HUES64 (cell line): ENCODE results near the gene CIAO2B. TPM values are rescaled to one million over a fixed set of nuclear protein-coding genes. Genes with fewer than 3 reads are reported as not detected.
"Not testable (repeated sequence)": the region's sequence is repeated elsewhere in the genome, so short reads cannot be mapped to it uniquely, and the experiment has no call there.

Source experiments
- H3K27ac ChIP-seq: 2 replicates; pipeline ENCODE4 v1.7.0; 2013; ENCODE audit warnings: low read depth, low read length, inconsistent platforms
- H3K27me3 ChIP-seq: 2 replicates; pipeline ENCODE4 v1.6.1; 2013; ENCODE audit warnings: mild to moderate bottlenecking, low read length; ENCODE audit not compliant: insufficient read depth
- H3K36me3 ChIP-seq: 2 replicates; pipeline ENCODE4 v1.6.1; 2013; ENCODE audit warnings: mild to moderate bottlenecking, low read length; ENCODE audit not compliant: insufficient read depth
- H3K4me1 ChIP-seq: 2 replicates; pipeline ENCODE4 v1.6.1; 2013; ENCODE audit warnings: mild to moderate bottlenecking, low read length, moderate library complexity; ENCODE audit not compliant: insufficient read depth
- H3K4me3 ChIP-seq: 2 replicates; pipeline ENCODE4 v1.5.1; 2013; ENCODE audit warnings: mild to moderate bottlenecking, low read length, moderate library complexity
- H3K9ac ChIP-seq: 2 replicates; pipeline ENCODE4 v1.6.1; 2013; ENCODE audit warnings: mild to moderate bottlenecking, low read depth, low read length
- H3K9me3 ChIP-seq: 2 replicates; pipeline ENCODE4 v1.6.1; 2013; ENCODE audit warnings: low read depth, low read length; ENCODE audit not compliant: insufficient read depth
- WGBS: fragments of 150-250, 120-280 bp; methylation state at CpG from one replicate; pipeline ENCODE4 v1.1.7; 2013; ENCODE audit warnings: missing lambda C conversion rate; 5-methylcytosine and 5-hydroxymethylcytosine counted together
- polyA plus RNA-seq, 2 experiments: library from polyadenylated mRNA; stranded (reverse); fragments of 50-300 nt; gene quantifications; one replicate each; pipeline ENCODE4 v1.2.3, GENCODE V29; 2013

Gene CIAO2B
- 66.4 TPM for polyA plus RNA-seq (2013, experiment 1 of 2)
- polyA plus RNA-seq (2013, experiment 2 of 2): 71.1 TPM

GRCh38 chr16:66934138-66934838 lies at the start of gene CIAO2B:
CIAO2B (minus strand) TSS chr16:66934402; CDS start chr16:66934364, 38 bp downstream.
- H3K36me3 ChIP-seq: 0 out of 2 replicates have a peak, but pooled peaks cover 2% of the 10 kb centered on the region
- H3K4me1 ChIP-seq: peaks cover 4% of the 10 kb centered on the region; the same call in 1 of the 2 replicates
- H3K27ac ChIP-seq: no peak within 1 kb of the TSS
- WGBS: under 1% methylated on average over 76 of the region's 76 CpGs
- H3K27me3 ChIP-seq: peaks cover 13% of the 10 kb centered on the region
- H3K9me3 ChIP-seq: no peaks in the 10 kb centered on the region
- peak within 1 kb of the TSS; percentile 86 for H3K4me3 ChIP-seq
- H3K9ac ChIP-seq: peak within 1 kb of the TSS; percentile 75

DNA sequence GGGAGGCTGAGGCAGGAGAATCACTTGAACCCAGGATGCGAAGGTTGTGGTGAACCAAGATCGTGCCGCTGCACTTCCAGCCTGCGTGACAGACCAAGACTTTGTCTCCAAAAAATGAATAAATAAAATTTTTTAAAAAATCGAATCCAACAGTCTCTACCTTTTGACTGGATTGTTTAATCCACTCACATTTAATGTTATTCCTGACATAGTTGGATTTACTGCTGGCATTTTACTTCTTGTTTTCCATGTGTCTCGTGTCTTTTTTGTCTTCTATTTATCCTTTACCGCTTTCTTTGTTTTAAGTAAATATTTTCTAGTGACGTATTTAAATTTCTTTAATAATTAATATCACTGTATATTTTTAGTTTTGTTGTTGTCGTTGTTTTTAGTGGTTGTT lies 48.8 kb upstream of the CIAO2B start:
- Histone ChIP-seq H3K36me3 (no peaks in the 10 kb centered on the region), H3K9ac (no peak overlapping the region), H3K4me1 (no peaks in the 10 kb centered on the region), H3K27ac (no peak overlapping the region), H3K27me3 (no peaks in the 10 kb centered on the region; the same call in 1 of the 2 replicates), H3K9me3 (no peaks in the 10 kb centered on the region), H3K4me3 (no peak overlapping the region)
- WGBS: 90% methylated on average over 5 of the region's 9 CpGs

GRCh38 chr16:66979011-66979717 lies 45.0 kb upstream of the CIAO2B start:
- H3K9me3 ChIP-seq: no peaks in the 10 kb centered on the region
- no peaks in the 10 kb centered on the region for H3K4me1 ChIP-seq
- H3K27me3 ChIP-seq: no peaks in the 10 kb centered on the region; the same call in 1 of the 2 replicates
- H3K4me3 ChIP-seq: no peak overlapping the region
- WGBS: 86% methylated on average over 16 of the region's 16 CpGs
- H3K36me3 ChIP-seq: no peaks in the 10 kb centered on the region
- H3K9ac ChIP-seq: no peak overlapping the region
- no peak overlapping the region for H3K27ac ChIP-seq

- Histone ChIP-seq H3K36me3 (no peaks in the 10 kb centered on the region), H3K4me1 (no peaks in the 10 kb centered on the region), H3K27ac (no peak overlapping the region), H3K9me3 (no peaks in the 10 kb centered on the region), H3K4me3 (no peak overlapping the region), H3K27me3 (no peaks in the 10 kb centered on the region; the same call in 1 of the 2 replicates), H3K9ac (no peak overlapping the region)
- 42% methylated on average over 13 of the region's 15 CpGs for WGBS
Measured at GRCh38 chr16:66977341-66978113, 43.3 kb upstream of the CIAO2B start.

DNA sequence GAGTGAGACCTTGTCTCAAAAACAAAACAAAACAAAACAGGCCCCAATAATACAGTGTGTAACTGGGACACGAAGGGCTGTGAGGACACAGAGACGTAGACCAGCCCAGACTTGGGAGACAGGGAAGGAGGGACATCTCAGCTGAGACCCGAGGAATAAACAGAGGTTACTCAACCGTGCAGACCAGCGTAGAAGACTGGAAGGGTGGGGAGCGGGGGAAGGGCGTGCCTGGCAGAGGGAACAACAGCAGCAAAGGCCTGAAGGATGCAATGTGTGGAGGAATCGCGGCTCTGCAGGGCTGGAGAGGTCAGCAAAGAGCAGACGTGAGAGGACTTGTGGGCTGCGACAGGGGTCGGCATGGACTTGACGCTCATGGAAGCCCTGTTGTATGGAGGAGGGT lies 42.5 kb upstream of the CIAO2B start:
- Histone ChIP-seq H3K4me1 (no peaks in the 10 kb centered on the region), H3K27ac (no peak overlapping the region), H3K4me3 (no peak overlapping the region), H3K9ac (no peak overlapping the region), H3K36me3 (no peaks in the 10 kb centered on the region), H3K27me3 (no peaks in the 10 kb centered on the region; the same call in 1 of the 2 replicates), H3K9me3 (no peaks in the 10 kb centered on the region)
- 81% methylated on average over 13 of the region's 13 CpGs for WGBS

- H3K9me3 ChIP-seq: no peaks in the 10 kb centered on the region
- no peaks in the 10 kb centered on the region for H3K4me1 ChIP-seq
- H3K9ac ChIP-seq: no peak overlapping the region
- no peaks in the 10 kb centered on the region for H3K36me3 ChIP-seq
- 95% methylated on average over 14 of the region's 14 CpGs for WGBS
- H3K4me3 ChIP-seq: no peak overlapping the region
- no peaks in the 10 kb centered on the region for H3K27me3 ChIP-seq
- no peak overlapping the region for H3K27ac ChIP-seq
Measured at GRCh38 chr16:66975302-66975893, 41.2 kb upstream of the CIAO2B start.

GRCh38 chr16:66974932-66975246 lies 40.7 kb upstream of the CIAO2B start:
- not testable (repeated sequence) for H3K9ac ChIP-seq, H3K27ac ChIP-seq, H3K4me1 ChIP-seq, H3K4me3 ChIP-seq, H3K36me3 ChIP-seq, H3K9me3 ChIP-seq, H3K27me3 ChIP-seq
- 90% methylated on average over 9 of the region's 11 CpGs for WGBS

GRCh38 chr16:66974156-66974931 lies 40.1 kb upstream of the CIAO2B start:
- not testable (repeated sequence) for H3K36me3 ChIP-seq, H3K27me3 ChIP-seq, H3K9me3 ChIP-seq, H3K27ac ChIP-seq, H3K4me1 ChIP-seq, H3K4me3 ChIP-seq, H3K9ac ChIP-seq
- WGBS: 95% methylated on average over 31 of the region's 32 CpGs

GRCh38 chr16:66973716-66974115 lies 39.5 kb upstream of the CIAO2B start:
- no peaks in the 10 kb centered on the region for H3K27me3 ChIP-seq
- no peak overlapping the region for H3K9ac ChIP-seq
- H3K4me1 ChIP-seq: no peaks in the 10 kb centered on the region
- no peak overlapping the region for H3K27ac ChIP-seq
- H3K36me3 ChIP-seq: no peaks in the 10 kb centered on the region
- H3K9me3 ChIP-seq: no peaks in the 10 kb centered on the region
- H3K4me3 ChIP-seq: no peak overlapping the region
- WGBS: 93% methylated on average over 6 of the region's 6 CpGs

GRCh38 chr16:66972983-66973382 lies 38.8 kb upstream of the CIAO2B start:
- no peaks in the 10 kb centered on the region for H3K27me3 ChIP-seq
- no peak overlapping the region for H3K9ac ChIP-seq
- H3K4me1 ChIP-seq: no peaks in the 10 kb centered on the region

More at GRCh38 chr16:66972983-66973382, 38.8 kb upstream of the CIAO2B start:
- WGBS: 62% methylated on average over 9 of the region's 9 CpGs
- Histone ChIP-seq H3K9me3 (no peaks in the 10 kb centered on the region), H3K4me3 (no peak overlapping the region), H3K36me3 (no peaks in the 10 kb centered on the region), H3K27ac (no peak overlapping the region)
